NT2/D1 (cell line): ENCODE results near the gene ZDHHC8.

Source experiments
- DNase-seq: peaks from one replicate; pipeline ENCODE4 v3.0.0-alpha.2; 2011; ENCODE audit warnings: low read depth, low spot score
- H3K27me3 ChIP-seq: 2 replicates; pipeline ENCODE4 v1.6.0; 2011; ENCODE audit warnings: mild to moderate bottlenecking; ENCODE audit not compliant: insufficient read length, insufficient read depth
- H3K36me3 ChIP-seq: 2 replicates; pipeline ENCODE4 v1.6.1; 2011; ENCODE audit warnings: mild to moderate bottlenecking, low read length, mixed read lengths; ENCODE audit not compliant: insufficient read depth, insufficient read length
- H3K4me1 ChIP-seq: 2 replicates; pipeline ENCODE4 v1.5.1; 2011; ENCODE audit not compliant: insufficient read depth, insufficient read length
- H3K4me3 ChIP-seq: 2 replicates; pipeline ENCODE4 v1.5.1; 2011; ENCODE audit warnings: low read depth; ENCODE audit not compliant: insufficient read length
- H3K9ac ChIP-seq: 2 replicates; pipeline ENCODE4 v1.6.0; 2011; ENCODE audit warnings: low read depth; ENCODE audit not compliant: insufficient read length
- H3K9me3 ChIP-seq: 2 replicates; pipeline ENCODE4 v1.5.1; 2011; ENCODE audit warnings: mild to moderate bottlenecking, low read length; ENCODE audit not compliant: insufficient read depth
- SUZ12 ChIP-seq: IDR thresholded peaks from 2 replicates; pipeline ENCODE4 v1.6.1; 2011; ENCODE audit not compliant: insufficient read length, insufficient read depth; ENCODE audit errors: extremely low read depth
- YY1 ChIP-seq: IDR thresholded peaks from 2 replicates; pipeline ENCODE4 v1.6.1; 2011; ENCODE audit not compliant: insufficient read length, insufficient read depth
- ZNF274 ChIP-seq: IDR thresholded peaks from 2 replicates; pipeline ENCODE4 v1.6.1; 2011; ENCODE audit warnings: mild to moderate bottlenecking, low read depth, low read length

ZDHHC8 gene

DNA sequence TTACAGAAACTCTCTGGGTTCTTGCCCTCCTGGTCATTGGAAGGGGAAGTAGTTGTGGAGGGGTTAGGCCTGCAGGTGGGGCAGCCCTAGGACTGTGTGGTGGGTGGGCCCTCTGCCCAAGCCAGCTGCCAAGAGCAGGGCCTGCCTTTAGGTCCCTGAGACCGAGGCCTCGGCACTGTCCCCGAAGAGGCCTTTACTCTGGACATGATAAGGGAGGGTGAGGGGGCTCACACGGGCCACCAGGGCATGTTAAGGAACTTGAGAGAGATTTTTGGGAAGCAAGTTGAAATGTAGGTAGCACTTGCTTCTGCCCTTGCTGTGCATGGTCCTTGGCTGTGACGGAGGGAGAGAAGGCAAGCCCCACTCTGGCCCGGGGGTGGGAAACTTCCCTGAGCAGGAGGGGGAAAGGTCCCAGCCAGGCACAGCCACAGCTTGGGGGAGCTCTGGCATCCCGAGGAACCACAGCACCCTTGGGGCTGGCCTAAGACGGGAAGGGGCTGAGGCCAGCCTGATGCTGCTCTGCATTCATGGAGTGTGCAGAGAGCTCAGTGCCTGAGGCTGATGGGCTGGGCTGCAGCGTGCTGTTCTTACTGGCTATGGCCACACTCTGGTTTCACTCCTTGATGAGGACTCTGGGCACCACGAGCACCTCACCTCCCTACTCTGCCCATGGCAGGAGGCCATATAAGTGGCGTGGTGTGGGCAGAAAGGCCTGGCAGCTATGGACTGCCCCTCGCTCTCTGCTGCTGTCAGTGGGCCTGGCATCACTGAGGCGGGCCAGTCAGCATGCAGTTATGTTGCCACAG, 23.4 kb upstream of the ZDHHC8 start:
- Histone ChIP-seq H3K9me3 (no peaks in the 10 kb centered on the region), H3K27me3 (no peaks in the 10 kb centered on the region), H3K36me3 (peaks cover 95% of the 10 kb centered on the region), H3K9ac (no peak overlapping the region), H3K4me1 (peaks cover 2% of the 10 kb centered on the region), H3K4me3 (no peak overlapping the region)
- TF ChIP-seq SUZ12 (no peak), ZNF274 (no peak), YY1 (no peak)
- DNase-seq: no peak

DNA sequence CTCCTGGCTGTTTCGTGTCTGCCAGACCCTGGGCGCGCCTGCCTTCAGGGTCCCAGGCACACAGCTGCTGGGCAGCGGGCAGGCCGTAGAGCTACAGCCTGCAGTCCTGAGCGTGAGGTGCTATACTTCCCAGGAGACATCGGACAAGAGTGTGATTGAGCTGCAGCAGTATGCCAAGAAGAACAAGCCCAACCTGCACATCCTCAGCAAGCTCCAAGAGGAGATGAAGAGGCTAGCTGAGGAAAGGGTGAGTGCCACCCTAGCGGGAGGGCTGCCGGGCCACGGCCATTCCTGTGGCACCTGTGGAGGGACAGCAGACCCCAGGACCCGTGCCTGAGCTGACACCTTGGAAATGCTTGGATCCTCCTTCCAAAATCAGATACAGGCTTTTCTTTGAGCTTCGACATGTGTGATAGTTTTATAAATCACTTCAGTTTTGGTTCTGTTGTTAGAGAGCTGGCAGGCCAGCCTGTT, 22.8 kb upstream of the ZDHHC8 start:
- Histone ChIP-seq H3K9me3 (no peaks in the 10 kb centered on the region), H3K27me3 (no peaks in the 10 kb centered on the region), H3K4me1 (peaks cover 2% of the 10 kb centered on the region), H3K36me3 (peaks cover 96% of the 10 kb centered on the region), H3K4me3 (no peak overlapping the region), H3K9ac (no peak overlapping the region)
- DNase-seq: no peak
- TF ChIP-seq YY1 (no peak), ZNF274 (no peak), SUZ12 (no peak)

DNA sequence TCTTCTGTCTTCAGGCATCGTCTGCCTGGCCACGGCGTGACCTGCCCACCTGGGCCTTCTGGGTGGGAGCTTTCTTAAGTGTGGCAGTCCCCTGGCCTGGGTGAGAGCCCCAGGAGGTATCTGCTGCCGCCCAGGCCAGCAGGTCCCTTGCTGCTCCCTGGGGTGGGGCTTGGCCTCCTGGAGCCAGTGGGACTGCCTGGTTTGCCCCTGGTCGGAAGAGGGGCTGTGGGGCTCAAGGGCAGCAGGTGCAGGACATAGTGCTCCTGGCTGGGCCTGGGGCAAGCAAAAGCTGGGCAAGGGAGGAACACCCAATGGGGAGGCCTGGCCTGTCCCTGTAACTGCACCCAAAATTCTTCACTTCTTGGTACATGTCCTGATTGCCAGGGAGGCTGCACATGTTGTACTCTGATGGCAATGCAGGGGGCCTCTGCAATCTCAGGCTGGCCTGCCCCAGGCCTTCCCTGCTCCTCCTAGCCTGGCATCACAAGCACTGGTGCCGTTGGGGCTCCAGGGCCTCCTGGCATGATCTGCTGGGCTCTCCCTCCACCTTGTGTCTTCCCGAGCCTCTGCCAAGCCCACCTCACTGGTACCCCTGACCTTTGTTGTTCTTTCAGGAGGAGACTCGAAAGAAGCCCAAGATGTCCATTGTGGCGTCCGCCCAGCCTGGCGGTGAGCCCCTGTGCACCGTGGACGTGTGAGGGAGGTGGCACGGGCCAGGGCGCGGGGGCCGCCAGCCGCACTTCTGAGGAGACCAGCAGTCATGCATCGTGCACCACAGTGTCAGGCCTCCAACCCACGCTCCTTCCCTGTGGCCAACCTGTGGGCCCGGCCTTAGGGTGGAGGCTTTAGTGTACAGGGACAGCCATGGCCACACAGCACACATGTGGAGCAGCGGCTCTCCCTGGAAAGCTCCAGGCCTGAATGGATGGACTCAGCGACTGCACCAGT, 21.9 kb upstream of the ZDHHC8 start:
- TF ChIP-seq ZNF274 (no peak), SUZ12 (no peak), YY1 (no peak)
- peaks cover 98% of the 10 kb centered on the region for H3K36me3 ChIP-seq
- no peaks in the 10 kb centered on the region for H3K9me3 ChIP-seq
- peaks cover 2% of the 10 kb centered on the region for H3K4me1 ChIP-seq
- H3K27me3 ChIP-seq: no peaks in the 10 kb centered on the region
- no peak overlapping the region for H3K4me3 ChIP-seq
- H3K9ac ChIP-seq: no peak overlapping the region
- DNase-seq: no peak

DNA sequence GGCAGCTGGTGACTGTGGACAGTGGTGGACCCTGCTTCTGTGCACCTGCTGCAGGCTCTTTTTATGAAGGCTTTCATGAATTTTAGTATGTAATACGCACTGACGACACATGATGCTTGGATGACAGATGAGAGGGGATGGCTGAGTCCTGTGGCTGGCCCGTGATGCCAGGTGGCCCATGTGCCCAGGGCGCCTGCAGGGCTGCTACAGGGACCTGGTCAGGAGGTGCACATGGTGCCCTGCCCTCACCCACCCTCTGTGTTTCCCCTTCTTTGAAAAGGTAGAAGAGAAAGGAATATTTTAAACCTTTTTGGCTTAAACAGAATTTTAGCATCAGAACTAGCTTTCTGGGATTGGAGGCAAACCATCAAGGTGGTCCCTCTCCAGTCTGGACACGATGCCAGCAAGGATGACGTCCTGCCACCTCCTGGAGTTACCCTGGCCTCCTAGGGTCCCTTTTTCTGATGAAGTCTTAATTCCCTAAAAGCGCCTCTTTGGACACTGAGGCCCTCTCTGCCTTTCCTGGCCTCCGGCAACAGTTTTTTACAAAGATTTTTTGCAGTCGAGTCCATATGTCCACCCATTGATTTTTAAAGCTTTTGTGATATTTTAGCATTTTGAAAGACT, 21.1 kb upstream of the ZDHHC8 start:
- H3K9ac ChIP-seq: no peak overlapping the region
- no peak for DNase-seq
- no peaks in the 10 kb centered on the region for H3K27me3 ChIP-seq
- H3K9me3 ChIP-seq: no peaks in the 10 kb centered on the region
- H3K4me3 ChIP-seq: no peak overlapping the region
- TF ChIP-seq SUZ12 (no peak), YY1 (no peak), ZNF274 (no peak)
- H3K4me1 ChIP-seq: peaks cover 2% of the 10 kb centered on the region
- peaks cover 98% of the 10 kb centered on the region for H3K36me3 ChIP-seq

DNA sequence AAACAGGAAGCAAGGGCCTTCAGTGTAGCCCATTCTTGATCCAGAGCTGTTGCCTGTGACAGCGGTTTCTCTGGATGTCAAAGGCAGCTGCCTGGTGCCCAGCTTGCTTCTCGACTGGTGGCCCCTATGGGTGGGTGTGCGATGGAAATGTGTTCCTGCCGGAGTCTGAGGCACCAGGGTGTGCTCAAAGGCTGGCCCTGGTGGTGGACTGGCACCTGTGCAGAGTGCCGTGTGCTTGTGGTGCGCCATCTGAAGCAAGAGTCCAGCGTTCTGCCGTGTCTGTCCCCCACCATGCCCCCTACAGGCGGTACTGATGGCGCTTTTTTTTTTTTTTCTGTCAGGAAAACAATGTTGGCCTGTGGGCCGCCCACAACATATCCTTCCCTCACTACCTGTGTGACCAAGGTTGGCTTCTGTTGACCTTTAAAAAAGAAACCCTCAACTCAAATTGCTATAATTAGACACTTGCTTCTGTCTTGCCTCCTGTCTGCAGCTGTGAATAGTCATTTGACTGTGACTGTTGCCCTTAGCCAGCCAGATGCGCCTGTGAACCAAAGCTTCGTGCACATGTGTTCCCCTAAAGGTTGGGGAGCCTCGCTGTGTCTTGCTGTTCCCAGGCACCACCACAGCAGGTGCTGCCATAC, 20.4 kb upstream of the ZDHHC8 start:
- Histone ChIP-seq H3K9me3 (no peaks in the 10 kb centered on the region), H3K4me1 (peaks cover 6% of the 10 kb centered on the region), H3K36me3 (peaks cover 98% of the 10 kb centered on the region), H3K9ac (no peak overlapping the region), H3K27me3 (no peaks in the 10 kb centered on the region), H3K4me3 (no peak overlapping the region)
- TF ChIP-seq YY1 (no peak), SUZ12 (no peak), ZNF274 (no peak)
- no peak for DNase-seq

DNA sequence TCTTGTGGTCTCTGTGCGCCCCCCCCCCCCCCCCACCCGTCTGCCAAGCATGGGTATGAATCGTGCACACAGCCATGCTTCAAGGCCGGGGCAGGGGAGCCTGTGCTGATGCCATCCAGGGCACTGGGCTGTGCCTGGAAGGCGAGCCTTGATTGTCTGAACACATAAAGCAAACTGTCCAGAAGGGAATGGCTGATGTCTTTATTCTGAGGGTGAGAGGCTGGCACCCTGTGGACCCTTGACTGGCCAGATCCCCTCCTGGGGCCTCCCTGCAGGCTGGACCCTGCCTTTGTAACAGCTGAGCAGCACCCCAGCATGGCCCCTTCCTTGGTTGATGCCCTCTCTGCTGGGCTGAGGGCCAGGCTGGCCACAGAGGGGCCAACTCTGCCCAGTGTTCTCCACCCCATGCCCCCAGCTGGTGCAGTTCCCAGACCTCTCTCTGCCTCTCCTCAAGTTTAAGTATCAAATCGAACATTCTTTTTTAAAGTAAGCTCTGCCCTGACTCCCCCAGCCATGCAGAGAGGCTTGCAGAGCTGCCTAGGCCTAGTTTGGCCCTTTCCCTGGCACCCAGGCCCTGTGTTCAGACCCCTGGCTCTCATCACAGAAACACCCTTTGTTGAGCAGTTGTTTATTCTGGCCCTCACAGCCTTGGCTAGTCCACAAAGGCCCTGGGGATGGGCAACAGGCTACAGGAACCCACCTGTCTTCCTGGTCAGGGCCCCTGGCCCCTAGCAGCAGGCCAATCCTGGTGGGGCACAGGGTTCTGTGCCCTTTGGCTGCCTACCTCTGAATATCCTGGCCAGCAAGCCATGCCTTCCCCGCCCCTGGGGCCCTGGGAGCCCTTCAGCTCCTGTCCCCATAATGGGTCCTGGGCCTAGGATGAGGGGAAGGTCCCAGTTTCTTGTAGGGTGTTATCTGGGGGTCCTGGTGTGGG, 19.6 kb upstream of the ZDHHC8 start:
- peaks cover 6% of the 10 kb centered on the region for H3K4me1 ChIP-seq
- TF ChIP-seq YY1: no peak
- TF ChIP-seq ZNF274: no peak
- TF ChIP-seq SUZ12: no peak
- no peaks in the 10 kb centered on the region for H3K9me3 ChIP-seq
- DNase-seq: no peak
- H3K4me3 ChIP-seq: no peak overlapping the region
- H3K9ac ChIP-seq: no peak overlapping the region
- H3K27me3 ChIP-seq: no peaks in the 10 kb centered on the region
- H3K36me3 ChIP-seq: peaks cover 91% of the 10 kb centered on the region
